BLaER1 treated with 17β-estradiol and CSF1 and Interleukin-3, amounts not matched to agents 10 nM and 100 nM (cell line): ENCODE data around the gene FAM3A.

Experiments used
- H3K27ac ChIP-seq, 11 experiments: shearing (Covaris generic); formaldehyde crosslinking; 2 replicates each; pipeline ENCODE4 v1.8.1; 2022
- H3K27me3 ChIP-seq, 11 experiments: shearing (Covaris generic); formaldehyde crosslinking; 2 replicates each; pipeline ENCODE4 v1.8.1; 2022
- H3K36me3 ChIP-seq, 11 experiments: shearing (Covaris generic); formaldehyde crosslinking; 2 replicates each; pipeline ENCODE4 v1.8.1; 2022
- H3K4me1 ChIP-seq, 10 experiments: shearing (Covaris generic); formaldehyde crosslinking; 2 replicates each; pipeline ENCODE4 v1.8.1; 2022
- H3K4me2 ChIP-seq, 11 experiments: shearing (Covaris generic); formaldehyde crosslinking; 2 replicates each; pipeline ENCODE4 v1.8.1; 2022
- H3K4me3 ChIP-seq, 10 experiments: shearing (Covaris generic); formaldehyde crosslinking; 2 replicates each; pipeline ENCODE4 v1.8.1; 2022
- H3K9ac ChIP-seq, 11 experiments: shearing (Covaris generic); formaldehyde crosslinking; 2 replicates each; pipeline ENCODE4 v1.8.1; 2022
- H3K9me3 ChIP-seq, 11 experiments: shearing (Covaris generic); formaldehyde crosslinking; replicated peaks in 1 of 11; 2 replicates each; pipeline ENCODE4 v1.8.1; 2022
- H4K20me1 ChIP-seq, 11 experiments: shearing (Covaris generic); formaldehyde crosslinking; 2 replicates each; pipeline ENCODE4 v1.8.1; 2022
- Cebpa-rat ChIP-seq, 11 experiments: shearing (Covaris generic); IDR thresholded peaks; 2 replicates each; pipeline ENCODE4 v1.8.1; 2022

FAM3A gene

DNA sequence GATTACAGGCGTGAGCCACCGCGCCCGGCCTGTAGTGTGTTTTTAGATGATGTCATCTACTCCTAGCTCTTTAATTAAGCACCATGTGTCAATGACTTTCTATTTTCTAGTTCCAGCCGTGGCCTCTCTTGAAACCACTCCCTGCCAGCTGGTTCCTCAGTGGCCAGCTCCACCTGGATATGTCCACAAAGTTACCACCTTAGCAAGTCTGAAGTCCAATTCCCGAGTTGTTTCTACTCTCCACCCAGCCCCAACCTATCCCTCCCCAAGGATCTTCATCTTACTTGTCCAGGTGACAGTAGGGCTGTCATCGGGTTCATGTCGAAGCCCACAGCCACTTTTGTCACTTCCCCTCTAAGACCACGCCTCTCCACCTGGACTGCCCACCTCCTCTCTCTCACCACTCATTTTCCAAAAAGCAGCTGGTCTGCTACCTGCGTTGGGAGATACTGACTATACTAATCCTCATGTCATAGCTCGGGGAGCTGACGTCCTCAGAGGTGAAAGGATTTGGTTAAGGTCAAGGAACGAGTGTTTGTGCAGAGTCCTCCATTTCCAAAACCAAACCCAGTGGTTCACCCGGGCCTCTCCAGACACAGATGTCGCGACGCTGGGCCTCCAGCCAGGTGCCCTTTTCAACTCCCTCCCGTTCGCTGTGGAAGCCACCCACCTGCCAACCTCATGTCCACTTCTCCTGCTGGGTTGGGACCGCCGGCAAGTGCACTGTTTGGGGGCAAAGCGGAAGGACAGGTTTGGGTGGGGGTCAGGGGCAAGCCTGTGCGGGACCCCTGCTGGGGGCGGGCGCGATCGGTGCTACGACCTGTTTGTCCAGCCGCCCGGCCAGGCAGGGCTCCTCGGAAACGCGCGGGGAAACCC, 704 bp downstream of the FAM3A start:
- peaks cover 0 to 18% (median 0%) of the 10 kb centered on the region in 11 experiments; a peak in 1 of 22 replicates for H4K20me1 ChIP-seq
- H3K4me3 ChIP-seq: peak overlapping the region; percentile 58 to 81 (median 70)
- H3K27me3 ChIP-seq: peaks cover 8 to 72% (median 54%) of the 10 kb centered on the region in 11 experiments; a peak in 20 of 22 replicates
- no peak for TF ChIP-seq Cebpa-rat (IDR thresholded peaks at IDR 0.05)
- peak overlapping the region; percentile 84 to 93 (median 91) for H3K9ac ChIP-seq
- peaks cover 0 to 2% (median 0%) of the 10 kb centered on the region in 11 experiments; a peak in 3 of 22 replicates for H3K36me3 ChIP-seq
- peak overlapping the region; percentile 79 to 92 (median 88) for H3K27ac ChIP-seq
- H3K4me2 ChIP-seq: peak overlapping the region; percentile 62 to 87 (median 82)
- H3K9me3 ChIP-seq: peaks cover 5 to 44% (median 21%) of the 10 kb centered on the region in 11 experiments; a peak in 18 of 22 replicates
- H3K4me1 ChIP-seq: peaks cover 22 to 50% (median 40%) of the 10 kb centered on the region in 10 experiments

DNA sequence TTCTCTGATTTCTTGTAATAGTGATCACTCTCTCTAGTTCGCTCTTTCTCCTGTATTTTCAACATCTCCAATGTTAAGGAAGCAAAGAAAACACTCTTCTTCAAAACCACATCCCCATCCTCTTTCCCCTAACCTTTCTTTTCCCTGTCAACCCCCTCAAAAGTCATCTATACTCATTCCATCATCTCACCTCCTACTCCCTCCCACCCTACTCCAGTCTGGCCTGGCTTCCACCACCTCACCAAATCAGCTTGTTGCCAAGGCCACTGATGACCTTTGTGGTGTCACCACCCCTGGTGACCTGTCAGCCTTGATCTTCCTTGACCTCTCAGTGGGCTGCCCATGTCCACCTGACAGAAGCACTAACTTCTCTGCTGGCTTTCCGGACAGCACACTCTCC, 2.3 kb downstream of the FAM3A start:
- no peak for TF ChIP-seq Cebpa-rat (IDR thresholded peaks at IDR 0.05)
- Histone ChIP-seq H3K36me3 (peaks cover 0 to 18% (median 10%) of the 10 kb centered on the region in 11 experiments; a peak in 13 of 22 replicates), H4K20me1 (peaks cover 0 to 18% (median 0%) of the 10 kb centered on the region in 11 experiments; a peak in 1 of 22 replicates), H3K4me1 (peaks cover 22 to 50% (median 40%) of the 10 kb centered on the region in 10 experiments), H3K9ac (no peak overlapping the region), H3K27ac (no peak overlapping the region), H3K4me3 (no peak overlapping the region), H3K4me2 (peak overlapping the region in 3 of 11 experiments; percentile 1 to 13 (median 5); a peak in 1 of 22 replicates), H3K9me3 (peaks cover 15 to 60% (median 35%) of the 10 kb centered on the region in 11 experiments), H3K27me3 (peaks cover 11 to 73% (median 57%) of the 10 kb centered on the region in 11 experiments; a peak in 21 of 22 replicates)

DNA sequence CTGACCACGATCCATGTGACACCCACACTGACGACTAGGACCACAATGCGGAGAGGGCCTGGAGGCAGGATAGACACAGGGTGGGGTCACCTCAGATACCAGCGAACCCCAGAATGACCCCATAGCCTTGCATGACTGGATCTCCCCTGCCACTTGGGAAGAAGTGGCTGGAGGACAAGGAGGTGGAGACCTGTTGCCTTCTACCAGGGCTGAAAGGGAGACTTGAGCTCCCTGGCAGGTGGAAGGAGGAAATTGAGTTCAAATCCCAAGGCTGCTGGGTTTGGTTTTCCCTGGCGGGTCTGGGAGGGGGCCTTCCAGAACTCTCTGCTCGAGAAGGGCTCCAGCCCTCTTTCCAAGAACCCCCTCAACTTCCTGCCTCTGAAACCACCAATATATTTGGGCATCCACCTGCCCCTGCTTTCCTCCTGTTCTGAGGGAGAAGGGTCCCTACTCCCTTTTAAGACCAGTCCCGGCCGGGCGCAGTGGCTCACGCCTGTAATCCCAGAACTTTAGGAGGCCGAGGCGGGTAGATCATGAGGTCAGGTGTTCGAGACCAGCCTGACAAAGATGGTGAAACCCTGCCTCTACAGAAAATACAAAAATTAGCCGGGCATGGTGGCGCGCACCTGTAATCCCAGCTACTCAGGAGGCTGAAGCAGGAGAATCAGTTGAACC, 3.0 kb downstream of the FAM3A start:
- H3K4me2 ChIP-seq: peak overlapping the region in 6 of 11 experiments; percentile 1 to 56 (median 30); a peak in 4 of 22 replicates
- H3K9ac ChIP-seq: no peak overlapping the region
- peaks cover 22 to 50% (median 40%) of the 10 kb centered on the region in 10 experiments for H3K4me1 ChIP-seq
- peaks cover 17 to 65% (median 37%) of the 10 kb centered on the region in 11 experiments for H3K9me3 ChIP-seq
- no peak overlapping the region for H3K27ac ChIP-seq
- TF ChIP-seq Cebpa-rat (IDR thresholded peaks at IDR 0.05): no peak
- peaks cover 0 to 18% (median 0%) of the 10 kb centered on the region in 11 experiments; a peak in 1 of 22 replicates for H4K20me1 ChIP-seq
- H3K4me3 ChIP-seq: no peak overlapping the region
- H3K36me3 ChIP-seq: peaks cover 0 to 21% (median 11%) of the 10 kb centered on the region in 11 experiments; a peak in 13 of 22 replicates
- peaks cover 9 to 71% (median 56%) of the 10 kb centered on the region in 11 experiments; a peak in 21 of 22 replicates for H3K27me3 ChIP-seq

DNA sequence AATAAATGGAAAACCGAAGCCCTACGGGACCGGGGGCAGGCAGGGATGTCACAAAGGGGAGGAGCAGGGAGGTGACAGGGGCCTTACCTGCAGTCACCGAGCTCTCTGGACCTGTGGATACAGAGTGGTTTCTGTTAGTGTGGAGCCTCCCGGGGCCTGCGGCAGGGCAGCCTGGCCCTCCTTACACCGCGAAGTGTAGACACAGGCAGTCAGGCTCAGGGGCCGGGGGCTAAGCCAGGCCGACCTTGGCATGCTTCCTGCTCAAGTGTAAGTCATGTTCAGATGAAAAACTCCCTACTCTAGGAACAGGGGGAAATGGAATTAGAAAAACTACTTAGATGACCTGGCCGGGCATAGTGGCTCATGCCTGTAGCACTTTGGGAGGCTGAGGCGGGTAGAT, 4.3 kb downstream of the FAM3A start:
- H3K4me2 ChIP-seq: peak overlapping the region; percentile 22 to 77 (median 57); a peak in 21 of 22 replicates
- peaks cover 17 to 64% (median 44%) of the 10 kb centered on the region in 11 experiments for H3K9me3 ChIP-seq
- peaks cover 0 to 18% (median 0%) of the 10 kb centered on the region in 11 experiments; a peak in 1 of 22 replicates for H4K20me1 ChIP-seq
- H3K9ac ChIP-seq: peak overlapping the region in 7 of 11 experiments; percentile 10 to 61 (median 38); a peak in 7 of 22 replicates
- H3K4me3 ChIP-seq: no peak overlapping the region
- TF ChIP-seq Cebpa-rat (IDR thresholded peaks at IDR 0.05): no peak
- peaks cover 5 to 33% (median 12%) of the 10 kb centered on the region in 11 experiments; a peak in 16 of 22 replicates for H3K36me3 ChIP-seq
- H3K4me1 ChIP-seq: peaks cover 19 to 43% (median 35%) of the 10 kb centered on the region in 10 experiments
- peak overlapping the region in 10 of 11 experiments; percentile 15 to 74 (median 60); a peak in 18 of 22 replicates for H3K27ac ChIP-seq
- H3K27me3 ChIP-seq: peaks cover 9 to 69% (median 50%) of the 10 kb centered on the region in 11 experiments; a peak in 21 of 22 replicates

DNA sequence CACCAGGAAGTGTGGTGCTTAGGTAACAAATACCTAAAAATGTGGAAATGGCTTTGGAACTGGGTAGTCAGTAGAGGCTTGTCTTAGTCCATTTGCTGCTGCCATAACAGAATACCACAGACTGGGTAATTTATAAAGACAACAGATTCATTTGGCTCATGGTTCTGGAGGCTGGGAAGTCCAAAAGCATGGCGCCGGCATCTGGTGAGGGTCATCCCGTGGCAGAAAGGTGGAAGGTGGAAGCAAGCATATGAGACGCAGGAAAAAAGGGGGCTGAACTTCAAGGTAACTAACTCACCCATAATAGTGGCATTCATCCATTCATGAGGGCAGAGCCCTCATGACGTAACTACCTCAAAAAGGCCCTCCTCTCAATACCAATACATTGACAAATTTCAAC, 6.6 kb downstream of the FAM3A start:
- TF ChIP-seq Cebpa-rat (IDR thresholded peaks at IDR 0.05): no peak
- H3K27me3 ChIP-seq: peaks cover 9 to 84% (median 63%) of the 10 kb centered on the region in 11 experiments; a peak in 21 of 22 replicates
- no peak overlapping the region for H3K4me2 ChIP-seq
- peaks cover 15 to 45% (median 22%) of the 10 kb centered on the region in 11 experiments; a peak in 19 of 22 replicates for H3K36me3 ChIP-seq
- no peak overlapping the region for H3K27ac ChIP-seq
- H3K4me1 ChIP-seq: peaks cover 8 to 32% (median 23%) of the 10 kb centered on the region in 10 experiments; a peak in 19 of 20 replicates
- H3K9ac ChIP-seq: no peak overlapping the region
- no peak overlapping the region for H3K4me3 ChIP-seq
- H3K9me3 ChIP-seq: peaks cover 12 to 61% (median 32%) of the 10 kb centered on the region in 11 experiments; a peak in 21 of 22 replicates
- peaks cover 0 to 18% (median 0%) of the 10 kb centered on the region in 11 experiments; a peak in 2 of 22 replicates for H4K20me1 ChIP-seq

DNA sequence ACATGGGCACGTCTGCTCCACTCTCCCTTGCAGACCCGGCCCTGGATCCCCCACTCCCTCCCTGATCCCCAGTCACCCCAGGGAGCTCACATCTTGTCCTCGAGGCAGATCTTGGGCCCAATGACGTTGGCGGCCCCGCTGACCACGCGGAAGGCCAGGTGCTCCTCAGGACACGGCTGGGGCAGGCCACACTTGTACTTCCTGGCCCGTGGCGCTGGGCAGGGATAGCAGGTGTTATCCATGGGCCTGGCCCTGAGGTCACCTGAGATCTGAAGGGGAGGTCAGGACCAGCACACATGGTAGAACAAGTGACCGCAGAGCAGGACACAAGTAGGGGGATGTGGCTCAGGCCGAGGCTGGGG, 7.7 kb downstream of the FAM3A start:
- no peak overlapping the region for H3K4me3 ChIP-seq
- H3K9ac ChIP-seq: no peak overlapping the region
- peaks cover 15 to 45% (median 22%) of the 10 kb centered on the region in 11 experiments; a peak in 19 of 22 replicates for H3K36me3 ChIP-seq
- no peak overlapping the region for H3K27ac ChIP-seq
- peaks cover 9 to 86% (median 62%) of the 10 kb centered on the region in 11 experiments; a peak in 21 of 22 replicates for H3K27me3 ChIP-seq
- H3K4me1 ChIP-seq: peaks cover 8 to 24% (median 21%) of the 10 kb centered on the region in 10 experiments; a peak in 19 of 20 replicates
- no peak overlapping the region for H3K4me2 ChIP-seq
- H3K9me3 ChIP-seq: peaks cover 12 to 59% (median 32%) of the 10 kb centered on the region in 11 experiments; a peak in 21 of 22 replicates
- peaks cover 0 to 18% (median 0%) of the 10 kb centered on the region in 11 experiments; a peak in 2 of 22 replicates for H4K20me1 ChIP-seq
- no peak for TF ChIP-seq Cebpa-rat (IDR thresholded peaks at IDR 0.05)

DNA sequence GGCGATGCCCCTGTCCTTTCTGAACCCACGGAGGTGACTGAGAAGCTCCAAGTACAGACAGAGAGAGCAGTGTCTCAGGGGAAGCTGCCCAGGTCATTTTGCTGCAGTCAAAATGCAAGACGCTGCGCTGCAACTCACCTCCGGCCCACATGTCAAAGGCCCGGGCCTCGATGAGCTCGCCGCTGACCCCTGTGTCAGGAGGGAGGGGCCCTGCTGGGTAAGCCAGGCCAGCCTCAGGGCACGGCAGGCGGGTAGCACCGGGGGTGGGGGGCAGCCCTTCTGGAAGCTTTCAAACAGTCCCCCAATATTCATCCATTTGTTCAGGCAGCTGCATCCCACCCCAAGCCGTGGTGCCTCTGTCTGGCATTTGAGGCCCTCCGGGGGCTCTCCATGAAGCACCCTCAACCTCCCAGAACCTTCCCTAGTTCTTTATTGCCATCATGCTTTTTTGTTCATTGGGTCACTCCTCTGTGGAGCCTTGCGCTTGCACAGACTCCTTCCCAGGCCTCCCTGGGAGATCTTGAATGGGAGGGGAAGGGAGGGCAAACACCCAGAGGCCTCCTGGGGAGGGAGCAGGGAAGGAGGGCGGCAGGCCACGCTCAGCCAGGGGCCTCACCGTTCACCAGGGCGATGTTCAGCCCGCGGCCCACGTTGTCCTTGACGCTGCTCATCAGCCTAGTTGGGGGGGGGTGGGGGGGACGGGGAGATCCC, 8.2 kb downstream of the FAM3A start:
- Histone ChIP-seq H3K9me3 (peaks cover 12 to 55% (median 32%) of the 10 kb centered on the region in 11 experiments; a peak in 21 of 22 replicates), H3K9ac (no peak overlapping the region), H4K20me1 (peaks cover 0 to 16% (median 0%) of the 10 kb centered on the region in 11 experiments; a peak in 2 of 22 replicates), H3K27ac (no peak overlapping the region), H3K36me3 (peaks cover 15 to 45% (median 22%) of the 10 kb centered on the region in 11 experiments; a peak in 19 of 22 replicates), H3K4me1 (peaks cover 8 to 19% (median 16%) of the 10 kb centered on the region in 10 experiments; a peak in 19 of 20 replicates), H3K4me3 (no peak overlapping the region), H3K27me3 (peaks cover 9 to 84% (median 62%) of the 10 kb centered on the region in 11 experiments; a peak in 21 of 22 replicates), H3K4me2 (no peak overlapping the region)
- no peak for TF ChIP-seq Cebpa-rat (IDR thresholded peaks at IDR 0.05)
